ENCODE data around the gene BDH1.
"Not testable (repeated sequence)": the region's sequence is repeated elsewhere in the genome, so short reads cannot be mapped to it uniquely, and the experiment has no call there.

BDH1 gene

DNA sequence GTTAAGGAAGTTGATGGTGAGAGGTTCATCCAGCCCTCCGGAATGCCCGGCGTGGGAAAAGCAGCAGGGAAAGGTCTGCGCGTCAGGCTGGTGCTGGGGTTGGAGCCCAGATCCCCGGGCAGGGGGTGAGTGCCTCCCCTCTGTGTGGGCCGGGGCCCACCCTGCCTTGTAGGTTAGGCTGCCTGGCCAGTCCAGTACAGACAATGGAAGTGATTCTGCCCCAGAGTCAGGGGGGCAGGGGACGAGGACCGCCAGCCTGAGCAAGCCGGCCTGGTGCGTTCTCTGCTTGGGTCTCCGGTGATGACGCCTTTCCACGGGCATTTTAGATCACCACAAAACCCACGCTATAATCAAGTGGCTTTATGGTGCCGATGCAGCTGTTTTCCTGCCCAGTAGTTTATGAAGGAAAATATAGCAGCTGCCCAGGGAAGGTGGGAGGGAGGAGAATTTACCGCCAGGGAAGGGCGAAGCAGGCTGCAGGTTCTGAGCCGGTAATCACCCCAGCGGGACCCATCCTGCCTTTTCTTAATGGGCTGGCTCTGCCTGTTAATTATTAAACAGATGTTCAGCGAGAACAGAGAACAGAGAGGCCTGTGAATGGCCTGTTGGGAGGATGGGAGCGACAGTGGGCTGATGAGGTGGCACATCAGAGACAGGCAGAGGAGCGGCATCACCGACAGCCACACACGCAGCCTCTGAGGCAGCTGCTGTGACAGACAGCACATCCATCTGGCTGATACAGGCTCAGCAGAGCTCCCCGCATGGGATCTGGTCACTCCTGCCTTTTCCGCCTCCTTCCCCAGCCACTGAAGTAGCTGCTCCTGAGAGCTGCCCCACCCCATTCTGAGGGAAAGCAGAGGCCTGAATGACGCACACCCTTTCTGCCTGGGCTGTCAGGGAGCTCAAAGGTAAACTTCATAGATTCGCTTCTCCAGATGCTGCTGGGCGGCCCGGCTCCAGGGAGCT is 35.2 kb downstream of the BDH1 start:
- DNase-seq, result no peak

DNA sequence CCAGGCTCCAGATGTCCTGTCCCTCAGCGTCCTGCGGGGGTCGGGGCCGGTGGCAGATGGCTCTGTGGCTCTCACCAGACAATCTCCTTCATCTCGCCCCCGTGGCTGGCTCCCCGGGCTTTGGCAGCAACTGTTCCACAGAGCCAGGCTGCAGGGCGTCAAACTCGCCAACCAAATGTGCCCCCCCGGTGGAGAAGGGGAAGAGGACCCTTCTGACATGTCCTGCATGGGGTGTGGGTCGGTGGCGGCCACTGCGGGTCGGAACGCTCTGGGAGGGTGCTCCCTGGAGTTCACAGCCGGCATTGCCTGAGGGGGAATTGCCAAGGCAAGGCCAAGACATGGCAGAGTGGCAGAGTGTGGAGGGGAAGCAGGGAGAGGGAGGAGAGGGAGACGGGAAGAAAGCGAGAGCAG is 36.0 kb downstream of the BDH1 start:
- no peak for DNase-seq

DNA sequence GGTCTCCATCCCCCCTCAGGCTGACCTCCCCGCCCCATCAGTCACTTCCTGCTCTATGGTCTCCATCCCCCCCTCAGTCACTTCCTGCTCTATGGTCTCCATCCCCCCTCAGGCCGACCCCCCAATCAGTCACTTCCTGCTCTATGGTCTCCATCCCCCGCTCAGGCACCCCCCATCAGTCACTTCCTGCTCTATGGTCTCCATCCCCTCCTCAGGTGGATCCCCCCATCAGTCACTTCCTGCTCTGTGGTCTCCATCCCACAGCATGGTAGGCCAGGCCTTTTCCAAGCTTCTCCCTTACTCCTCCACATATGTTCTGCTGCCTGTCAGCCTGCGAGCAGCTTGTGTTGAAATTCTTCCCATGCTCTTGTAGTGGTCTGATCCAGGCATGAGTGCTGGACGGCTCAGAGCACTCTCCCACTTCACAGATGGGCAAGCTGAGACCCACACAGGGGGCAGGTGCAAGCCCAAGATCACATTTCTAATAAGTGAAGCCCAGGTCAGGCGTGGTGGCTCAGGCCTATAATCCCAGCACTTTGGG is 36.8 kb downstream of the BDH1 start:
- DNase-seq, result no peak

DNA sequence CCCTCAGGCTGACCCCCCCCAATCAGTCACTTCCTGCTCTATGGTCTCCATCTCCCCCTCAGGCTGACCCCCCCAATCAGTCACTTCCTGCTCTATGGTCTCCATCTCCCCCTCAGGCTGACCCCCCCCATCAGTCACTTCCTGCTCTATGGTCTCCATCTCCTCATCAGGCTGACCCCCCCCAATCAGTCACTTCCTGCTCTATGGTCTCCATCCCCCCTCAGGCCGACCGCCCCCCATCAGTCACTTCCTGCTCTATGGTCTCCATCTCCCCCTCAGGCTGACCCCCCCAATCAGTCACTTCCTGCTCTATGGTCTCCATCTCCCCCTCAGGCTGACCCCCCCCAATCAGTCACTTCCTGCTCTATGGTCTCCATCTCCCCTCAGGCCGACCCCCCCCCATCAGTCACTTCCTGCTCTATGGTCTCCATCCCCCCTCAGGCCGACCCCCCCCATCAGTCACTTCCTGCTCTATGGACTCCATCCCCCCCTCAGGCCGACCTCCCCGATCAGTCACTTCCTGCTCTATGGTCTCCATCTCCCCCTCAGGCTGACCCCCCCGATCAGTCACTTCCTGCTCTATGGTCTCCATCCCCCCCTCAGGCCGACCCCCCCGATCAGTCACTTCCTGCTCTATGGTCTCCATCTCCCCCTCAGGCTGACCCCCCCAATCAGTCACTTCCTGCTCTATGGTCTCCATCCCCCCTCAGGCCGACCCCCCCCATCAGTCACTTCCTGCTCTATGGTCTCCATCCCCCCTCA is 37.7 kb downstream of the BDH1 start:
- not testable (repeated sequence) for DNase-seq

DNA sequence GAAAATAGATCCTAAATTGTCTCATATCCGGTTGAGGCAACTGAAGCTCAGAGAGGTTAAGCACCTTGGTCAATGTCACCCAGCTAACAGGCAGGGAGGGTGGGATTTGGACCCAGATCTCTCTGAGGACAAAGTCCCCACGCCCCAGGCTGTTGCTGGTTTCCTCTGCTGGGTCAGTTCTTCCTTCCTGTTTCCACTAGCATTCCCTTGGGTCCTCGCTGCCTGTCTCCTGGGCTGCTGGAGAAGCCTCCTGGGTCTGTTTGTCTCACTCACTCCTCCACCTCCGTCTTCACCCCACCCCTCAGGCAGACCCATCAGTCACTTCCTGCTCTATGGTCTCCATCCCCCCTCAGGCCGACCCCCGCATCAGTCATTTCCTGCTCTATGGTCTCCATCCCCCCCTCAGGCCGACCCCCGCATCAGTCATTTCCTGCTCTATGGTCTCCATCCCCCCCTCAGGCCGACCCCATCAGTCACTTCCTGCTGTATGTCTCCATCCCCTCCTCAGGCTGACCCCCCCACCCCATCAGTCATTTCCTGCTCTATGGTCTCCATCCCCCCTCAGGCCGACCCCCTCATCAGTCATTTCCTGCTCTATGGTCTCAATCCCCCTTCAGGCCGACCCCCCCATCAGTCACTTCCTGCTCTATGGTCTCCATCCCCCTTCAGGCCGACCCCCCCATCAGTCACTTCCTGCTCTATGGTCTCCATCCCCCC is 38.7 kb downstream of the BDH1 start:
- DNase-seq, result not testable (repeated sequence)

DNA sequence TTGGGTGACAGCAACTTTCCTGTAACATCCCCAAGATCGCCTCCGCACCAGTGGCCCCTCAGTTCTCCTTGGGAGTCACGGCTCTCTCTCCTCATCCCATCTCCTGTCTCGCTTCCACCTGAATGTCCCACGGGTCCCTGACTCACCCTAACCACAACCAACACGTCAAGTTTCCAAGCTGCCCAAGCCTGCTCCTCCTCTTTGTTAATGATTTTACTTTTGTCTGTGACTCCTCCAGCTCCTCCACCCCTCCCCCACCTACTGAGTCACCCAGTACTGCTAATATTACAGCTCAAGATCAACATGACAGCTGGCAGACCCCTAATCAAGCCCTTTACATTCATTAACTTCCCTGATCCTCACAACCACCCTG is 39.3 kb downstream of the BDH1 start:
- no peak for DNase-seq

DNA sequence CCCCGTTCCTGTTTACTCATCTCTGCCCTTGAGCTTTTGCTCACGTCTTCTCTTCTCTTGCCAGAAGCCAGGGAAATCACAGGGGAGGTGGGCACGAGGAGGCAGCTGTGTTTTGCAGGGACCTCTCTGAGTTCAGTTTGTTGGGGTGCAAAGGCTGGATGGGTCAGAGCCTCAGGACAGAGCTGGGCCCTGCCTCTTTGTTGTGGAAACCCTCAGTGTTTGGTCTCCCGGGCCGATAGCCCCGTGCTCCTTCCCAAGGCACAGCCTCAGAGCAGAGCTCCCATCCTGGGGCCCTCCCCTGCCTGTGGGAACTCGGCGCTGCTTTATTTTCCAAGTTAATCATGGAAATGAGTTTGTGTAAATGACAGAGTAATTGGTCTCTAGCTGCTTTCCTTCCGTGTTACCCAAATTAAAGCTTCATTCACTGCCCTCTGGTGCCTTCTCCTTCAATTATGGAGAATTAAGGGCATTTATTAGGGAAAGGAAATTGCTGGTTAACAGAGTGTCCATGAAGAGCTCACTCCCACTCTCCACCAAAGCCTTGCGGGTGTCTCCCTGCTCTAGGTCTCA is 40.9 kb downstream of the BDH1 start:
- no peak for DNase-seq

DNA sequence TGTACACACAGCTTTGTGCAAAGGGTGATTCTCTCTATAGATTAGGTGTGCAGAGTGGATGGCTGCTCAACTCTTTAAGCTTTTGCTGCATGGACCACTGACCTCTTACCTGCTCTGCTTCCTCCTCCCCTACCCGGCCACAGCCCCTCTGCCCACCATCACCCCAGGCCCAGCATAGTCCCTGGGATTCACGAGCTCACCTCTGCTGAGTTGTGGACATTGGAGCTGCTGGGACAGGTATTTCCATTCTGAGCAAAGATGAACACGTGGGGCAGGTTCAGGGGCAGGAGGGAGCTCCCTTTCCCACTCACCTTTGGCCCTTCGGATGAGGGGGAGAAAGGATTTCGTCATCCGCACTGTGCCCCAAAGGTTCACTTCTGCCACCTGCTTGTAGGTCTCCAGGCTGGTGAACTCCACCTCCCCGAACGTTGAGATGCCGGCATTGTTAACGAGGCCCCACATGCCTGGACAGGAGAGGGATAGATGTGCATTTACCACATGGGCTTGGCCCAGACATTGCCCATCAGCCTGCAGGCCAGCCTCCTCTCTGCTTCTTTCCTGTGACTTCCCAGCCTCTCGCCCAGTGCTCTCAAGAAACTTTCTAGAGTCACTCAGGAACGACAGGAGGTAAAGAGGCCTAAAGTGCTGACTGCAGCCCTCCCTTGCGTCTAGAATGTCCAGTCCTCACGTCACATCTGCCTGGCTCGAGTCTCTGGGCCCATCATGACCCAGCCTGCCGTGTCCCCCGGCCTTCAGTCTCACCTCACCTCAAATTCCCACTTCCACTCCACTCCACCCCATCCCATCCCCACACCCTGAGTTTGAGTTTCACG is 41.6 kb downstream of the BDH1 start:
- DNase-seq, result no peak

DNA sequence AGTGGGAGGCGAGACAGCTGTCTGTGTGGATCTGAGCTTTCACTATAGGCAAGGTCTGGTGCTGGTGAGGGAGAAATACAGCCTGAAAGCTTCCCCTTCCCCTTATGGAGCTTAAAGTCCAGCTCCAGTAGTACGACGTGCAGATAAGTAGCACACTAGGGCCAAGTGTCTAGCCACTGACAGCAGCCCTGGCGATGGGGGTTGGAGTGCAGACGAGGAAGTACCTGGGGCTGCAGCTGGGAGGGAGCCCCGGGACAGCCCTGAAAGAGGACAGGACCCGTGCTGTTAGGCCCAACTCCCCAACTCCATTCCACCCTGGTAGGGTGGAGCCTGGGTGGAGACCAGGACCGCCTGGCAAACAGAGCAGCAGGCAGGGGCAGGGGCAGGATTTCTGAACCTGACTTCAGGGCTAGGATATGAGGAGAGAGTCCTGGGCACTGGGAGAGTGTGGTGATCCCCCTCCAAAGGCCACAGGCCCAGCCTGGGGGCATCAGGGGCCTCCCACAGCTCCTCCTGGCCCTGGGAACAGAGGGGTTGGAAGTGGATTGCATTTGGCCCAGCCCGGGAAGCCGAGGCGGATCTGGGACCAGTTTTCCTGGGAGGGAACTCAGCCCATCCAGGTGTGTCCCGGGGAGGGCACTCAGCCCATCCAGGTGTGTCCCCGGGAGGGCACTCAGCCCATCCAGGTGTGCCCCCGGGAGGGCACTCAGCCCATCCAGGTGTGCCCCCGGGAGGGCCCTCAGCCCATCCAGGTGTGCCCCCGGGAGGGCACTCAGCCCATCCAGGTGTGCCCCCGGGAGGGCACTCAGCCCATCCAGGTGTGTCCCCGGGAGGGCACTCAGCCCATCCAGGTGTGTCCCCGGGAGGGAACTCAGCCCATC is 42.8 kb downstream of the BDH1 start:
- no peak for DNase-seq

DNA sequence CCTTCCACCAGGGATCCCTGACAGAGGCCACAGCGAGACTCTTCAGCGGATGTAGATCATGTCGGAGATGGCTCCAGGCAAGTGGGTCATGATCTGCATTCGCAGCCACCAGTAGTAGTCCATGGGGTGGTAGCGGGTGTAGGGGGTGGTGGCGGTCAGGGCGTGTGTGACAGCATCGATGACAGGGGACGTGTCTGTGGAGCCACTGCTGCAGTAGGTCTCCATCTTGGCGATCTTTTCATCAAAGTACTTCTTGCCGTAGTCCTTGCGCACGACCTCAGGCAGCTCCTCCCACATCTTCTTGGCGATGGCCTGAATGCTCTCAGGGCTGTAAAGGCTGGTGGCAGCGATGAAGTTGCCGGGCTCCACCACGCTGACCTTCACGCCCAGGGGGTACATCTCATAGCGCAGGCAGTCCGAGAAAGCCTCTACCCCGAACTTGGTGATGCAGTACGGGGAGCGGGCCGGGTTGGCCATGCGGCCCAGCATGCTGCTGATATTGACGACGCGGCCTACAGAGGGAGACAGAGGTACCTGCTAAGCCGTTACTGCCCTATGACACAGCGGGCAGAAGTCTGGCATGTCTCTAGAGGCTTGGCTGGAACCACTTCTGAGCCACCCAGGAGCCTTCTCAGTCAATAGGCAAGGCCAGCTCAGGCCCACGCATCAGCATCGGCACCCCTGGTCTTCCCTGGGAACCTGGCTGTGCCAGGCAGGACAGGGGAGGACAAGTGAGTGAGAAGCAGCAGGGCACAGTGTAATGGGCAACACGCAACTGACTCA is 43.7 kb downstream of the BDH1 start:
- no peak for DNase-seq

DNA sequence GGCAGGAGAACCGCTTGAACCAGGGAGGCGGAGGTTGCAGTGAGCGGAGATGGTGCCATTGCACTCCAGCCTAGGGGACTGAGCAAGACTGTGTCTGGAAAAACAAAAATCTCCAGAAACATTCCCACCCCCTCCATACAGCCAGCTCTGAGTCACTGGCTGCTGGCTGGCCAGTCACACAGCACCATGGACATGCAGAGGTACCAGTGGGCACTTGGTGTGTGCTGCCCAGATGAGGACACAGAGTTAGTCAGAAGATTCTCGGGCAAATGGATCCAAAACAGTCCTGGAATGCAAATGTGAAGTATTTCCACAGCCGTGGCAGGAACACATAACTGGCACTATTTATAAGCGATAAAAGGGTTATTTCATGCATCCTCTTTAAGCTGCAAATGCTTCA is 44.6 kb downstream of the BDH1 start:
- no peak for DNase-seq

DNA sequence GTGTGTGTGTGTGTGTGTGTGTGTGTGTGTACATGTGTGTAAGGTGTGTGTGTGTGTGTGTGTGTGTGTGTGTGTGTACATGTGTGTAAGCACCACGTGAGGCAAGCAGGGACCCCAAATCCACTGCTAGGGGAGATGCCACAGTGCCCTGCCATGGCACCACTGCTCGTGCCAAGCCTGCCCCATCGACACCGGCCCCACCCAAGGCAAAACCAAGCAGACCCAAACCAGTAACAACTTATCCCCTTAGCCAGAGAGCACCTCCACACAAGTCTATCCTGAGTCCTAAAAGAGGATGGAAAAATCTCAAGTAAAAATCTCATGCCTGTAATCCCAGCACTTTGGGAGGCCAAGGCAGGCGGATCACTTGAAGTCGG is 45.1 kb downstream of the BDH1 start:
- no peak for DNase-seq

DNA sequence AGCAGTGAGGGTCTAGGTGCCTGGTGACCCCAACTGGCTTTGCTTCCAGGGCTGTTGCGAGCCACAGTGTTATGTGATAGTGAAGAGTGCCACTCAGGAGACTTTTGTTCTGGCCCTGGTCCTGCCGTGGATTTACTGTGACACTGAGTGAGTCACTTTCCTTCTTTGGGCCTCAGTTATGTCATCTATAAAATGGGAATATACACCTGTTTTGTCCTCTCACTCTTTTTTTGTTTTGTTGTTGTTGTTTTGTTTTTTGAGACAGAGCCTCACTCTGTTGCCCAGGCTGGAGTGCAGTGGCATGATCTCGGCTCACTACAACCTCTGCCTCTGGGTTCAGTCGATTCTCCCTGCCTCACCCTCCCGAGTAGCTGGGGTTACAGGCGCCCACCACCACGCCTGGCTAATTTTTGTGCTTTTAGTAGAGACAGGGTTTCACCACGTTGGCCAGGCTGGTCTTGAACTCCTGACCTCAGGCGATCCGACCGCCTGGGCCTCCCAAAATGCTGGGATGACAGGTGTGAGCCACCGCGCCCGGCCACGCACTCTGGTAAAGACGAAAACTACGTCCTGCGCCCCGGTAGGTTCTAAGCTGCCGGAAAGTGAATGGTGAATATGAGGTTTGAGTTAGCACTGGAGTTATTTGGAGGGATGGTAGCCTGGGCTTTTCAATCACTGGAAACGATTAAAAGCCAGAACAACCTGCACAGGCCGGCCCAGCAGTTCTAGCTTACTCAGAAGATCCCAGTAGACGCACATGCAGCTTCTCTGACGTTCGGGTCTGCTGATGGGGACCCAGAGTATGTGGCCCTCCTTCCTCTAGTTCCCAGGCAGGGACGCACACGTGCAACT is 46.6 kb downstream of the BDH1 start:
- DNase-seq, result no peak

DNA sequence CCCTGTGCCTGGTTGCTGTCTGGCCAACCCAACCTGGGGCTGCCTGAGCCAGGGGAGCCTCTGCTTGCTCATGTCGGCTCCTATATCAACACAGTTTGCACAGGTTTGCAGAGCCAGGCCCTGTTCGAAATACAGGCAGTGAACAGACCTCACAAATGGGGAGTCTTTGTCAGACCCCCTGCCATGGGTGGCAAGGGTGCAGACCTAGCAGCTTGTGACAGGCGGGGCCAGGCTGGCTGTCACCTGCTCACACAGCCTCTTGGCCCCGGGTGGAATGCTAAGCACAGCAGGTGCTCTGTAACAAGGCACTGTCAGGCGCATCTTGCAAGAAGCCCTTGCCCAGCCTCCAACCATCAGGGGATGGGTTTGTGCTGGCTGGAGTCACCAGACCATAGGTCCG is 47.3 kb downstream of the BDH1 start:
- no peak for DNase-seq

DNA sequence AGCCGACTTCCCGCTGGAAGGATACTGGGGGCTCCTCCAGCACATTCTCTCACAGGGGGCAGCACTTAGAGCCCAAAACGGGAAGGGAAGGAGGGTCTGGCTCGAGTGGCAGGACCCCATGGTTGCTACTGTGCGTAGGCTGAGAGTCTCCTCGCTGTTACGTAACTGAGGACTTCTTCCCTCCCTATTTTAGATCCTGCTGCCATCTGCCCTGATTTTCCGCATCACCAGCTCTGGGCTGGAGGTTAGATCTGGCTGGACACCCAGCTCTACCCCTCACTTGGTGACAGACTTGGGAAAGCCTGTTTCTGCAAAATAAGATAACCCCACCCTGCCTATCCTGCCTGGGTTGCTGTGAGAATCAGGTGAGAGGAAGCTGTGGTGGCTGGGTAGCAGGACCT is 47.7 kb downstream of the BDH1 start:
- no peak for DNase-seq

DNA sequence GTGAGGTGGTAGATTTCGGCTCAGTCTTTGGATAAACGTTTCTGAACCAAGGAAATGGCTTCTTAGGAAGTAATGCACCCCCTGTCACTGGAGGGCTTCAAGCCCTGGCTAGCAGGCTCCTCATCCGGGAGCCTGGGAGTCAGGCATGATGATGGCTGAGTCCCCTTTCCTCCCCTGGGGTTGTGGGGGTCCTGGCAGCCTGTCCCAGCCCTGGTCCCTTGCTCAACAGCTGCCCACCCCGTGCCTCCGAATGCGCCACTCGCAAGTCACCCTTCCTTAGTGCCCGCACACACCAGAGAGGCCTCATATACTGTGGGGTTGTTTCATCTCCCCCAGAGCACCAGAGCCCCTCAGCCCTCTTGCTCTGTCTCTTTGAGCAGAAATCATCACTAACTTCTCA is 48.2 kb downstream of the BDH1 start:
- no peak for DNase-seq

DNA sequence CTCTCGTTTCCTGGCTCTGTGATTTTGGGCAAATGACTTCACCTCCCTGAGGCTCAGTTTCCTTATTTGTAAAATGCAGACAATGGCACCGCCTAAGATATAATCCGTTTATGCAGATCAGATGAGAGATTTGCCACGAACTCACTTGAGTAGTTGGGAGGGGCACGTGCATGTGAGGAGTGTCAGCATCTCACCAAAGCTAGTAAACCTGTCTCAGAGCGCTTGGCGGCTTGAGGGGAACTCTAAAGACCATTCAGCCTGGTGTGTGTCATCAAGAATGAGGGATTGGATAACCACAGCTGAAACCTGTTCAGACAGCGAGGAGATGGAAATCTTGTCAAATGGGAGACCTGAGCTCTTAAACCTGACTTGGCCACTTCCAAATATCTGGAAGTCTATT is 48.7 kb downstream of the BDH1 start:
- DNase-seq, result no peak

DNA sequence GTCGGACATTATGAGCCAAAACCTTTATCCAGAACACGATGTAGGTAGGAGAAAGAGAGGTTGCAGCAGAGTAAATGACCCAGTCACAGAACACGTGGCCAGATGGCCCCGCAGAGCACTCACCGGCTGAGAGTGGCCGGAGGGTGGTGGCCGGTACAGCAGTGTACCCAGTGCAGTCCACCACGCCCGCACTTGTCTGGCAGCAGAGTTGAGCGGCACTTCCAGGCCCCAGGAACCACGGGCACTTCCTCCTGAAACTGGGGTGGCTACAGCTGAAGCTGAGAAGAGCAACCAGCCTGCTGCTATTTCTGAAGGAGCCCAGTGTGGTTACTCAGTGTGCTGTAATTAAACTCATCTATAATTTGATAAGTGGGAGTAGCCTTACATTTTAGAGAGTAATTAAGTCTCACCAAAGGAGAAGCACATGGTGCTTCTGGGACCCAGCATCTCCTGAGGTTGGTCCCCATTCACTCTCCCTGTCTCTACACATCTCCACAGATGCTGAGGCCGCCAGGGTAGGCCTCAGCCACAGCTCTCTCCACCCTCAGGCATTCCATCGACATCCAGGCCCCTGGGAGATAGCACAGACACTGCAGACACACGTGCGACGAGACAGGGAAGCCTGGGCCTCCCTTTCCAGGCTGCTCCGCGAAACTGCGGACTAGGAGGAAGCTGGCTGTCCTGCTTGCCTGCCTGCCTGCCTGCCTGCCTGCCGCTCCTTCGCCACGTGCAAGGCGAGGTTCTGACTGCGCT is 49.8 kb downstream of the BDH1 start:
- DNase-seq, result no peak
